Measurements from ENCODE around the gene FLNB.

GRCh38 chr3:58173669-58174398 lies 165.6 kb downstream of the FLNB start:
- TF ChIP-seq TAF1 (IDR thresholded peaks at IDR 0.05; ENCODE audit: low read depth), result no peak
- no peak for TF ChIP-seq REST (IDR thresholded peaks at IDR 0.05; ENCODE audit: low read depth)
- no peak for TF ChIP-seq CREB1 (IDR thresholded peaks at IDR 0.05; ENCODE audit: low read depth)
- no peak for TF ChIP-seq MAX (IDR thresholded peaks at IDR 0.05)
- no peak for TF ChIP-seq USF1 (IDR thresholded peaks at IDR 0.05)
- no peak for TF ChIP-seq TEAD4 (IDR thresholded peaks at IDR 0.05)
- TF ChIP-seq FOXM1 (IDR thresholded peaks at IDR 0.05; ENCODE audit: borderline replicate concordance, low read depth), result no peak
- no peak for TF ChIP-seq CEBPB (IDR thresholded peaks at IDR 0.05)
- TF ChIP-seq EGR1 (IDR thresholded peaks at IDR 0.05), result no peak

Measured in Ishikawa (cell line).